Measurements from ENCODE around the gene E2F6. TPM values are rescaled to one million over a fixed set of nuclear protein-coding genes. Genes with fewer than 3 reads are reported as not detected.
A peak's percentile ranks its signal among the peaks of the same experiment; 100 is the strongest.

E2F6 gene
- total and polyA plus RNA-seq, 2 of the 13 experiments (the other 11 are each of a cell fraction or from before 2014, with no cell fraction given), result 27.3 to 36.0 TPM

GRCh38 chr2:11477994-11478393 is 12.0 kb upstream of the E2F6 start (continued):
- TF ChIP-seq FOSL2 (CRISPR knock-in tag; IDR thresholded peaks at IDR 0.05) (peak; percentile 66), ZNF790 (CRISPR knock-in tag; IDR thresholded peaks at IDR 0.05; ENCODE audit: borderline replicate concordance) (no peak), DNMT1 (CRISPR knock-in tag; IDR thresholded peaks at IDR 0.05) (no peak), ARHGAP35 (CRISPR knock-in tag; IDR thresholded peaks at IDR 0.05; ENCODE audit: borderline replicate concordance) (no peak), TBP (CRISPR knock-in tag; IDR thresholded peaks at IDR 0.05) (no peak), SPEN (CRISPR knock-in tag; IDR thresholded peaks at IDR 0.05; ENCODE audit: low read depth) (no peak), MIER3 (CRISPR knock-in tag; IDR thresholded peaks at IDR 0.05; ENCODE audit: borderline replicate concordance) (no peak), PRPF4 (IDR thresholded peaks at IDR 0.05; ENCODE audit: low read depth, low read length, poor library complexity, severe bottlenecking) (no peak), DBP (CRISPR knock-in tag; IDR thresholded peaks at IDR 0.05; ENCODE audit: not compliant biosample characterization) (no peak), TAF15 (IDR thresholded peaks at IDR 0.05; ENCODE audit: low read depth, low read length, poor library complexity, severe bottlenecking) (no peak), SP5 (CRISPR knock-in tag; IDR thresholded peaks at IDR 0.05; ENCODE audit: borderline replicate concordance, low read depth) (peak; percentile 10; the same call in 1 of the 2 replicates), ZNF841 (CRISPR knock-in tag; IDR thresholded peaks at IDR 0.05; ENCODE audit: borderline replicate concordance) (no peak), ZNF615 (CRISPR knock-in tag; IDR thresholded peaks at IDR 0.05; ENCODE audit: borderline replicate concordance) (no peak), KLF13 (CRISPR knock-in tag; IDR thresholded peaks at IDR 0.05) (no peak), ZNF543 (CRISPR knock-in tag; IDR thresholded peaks at IDR 0.05) (no peak), ZBTB3 (CRISPR knock-in tag; IDR thresholded peaks at IDR 0.05; ENCODE audit: borderline replicate concordance, low read depth) (no peak), ZXDC (CRISPR knock-in tag; IDR thresholded peaks at IDR 0.05) (no peak), RARG (CRISPR knock-in tag; IDR thresholded peaks at IDR 0.05; ENCODE audit: low read depth) (no peak), MAZ (IDR thresholded peaks at IDR 0.05; ENCODE audit: borderline replicate concordance, low read depth, low read length) (no peak), MAZ (CRISPR knock-in tag; IDR thresholded peaks at IDR 0.05; ENCODE audit: low read depth) (no peak), ZBTB1 (CRISPR knock-in tag; IDR thresholded peaks at IDR 0.05; ENCODE audit: borderline replicate concordance) (no peak), SALL1 (CRISPR knock-in tag; IDR thresholded peaks at IDR 0.05) (no peak; the same call in 1 of the 2 replicates), HDAC6 (IDR thresholded peaks at IDR 0.05; ENCODE audit: low read depth, low read length) (no peak)

All from HepG2 (cell line).